ENCODE data around the gene RIMKLB. TPM values are rescaled to one million over a fixed set of nuclear protein-coding genes. Genes with fewer than 3 reads are reported as not detected.

The RIMKLB gene
- total and polyA plus RNA-seq, 10 of the 15 experiments (the other 5 are each of a cell fraction or from before 2014, with no cell fraction given): 0.15 to 0.83 (median 0.46) TPM

GRCh38 chr12:8784290-8784888 lies 86.6 kb downstream of the RIMKLB start:
- BruUV-seq (replicated peaks): no TSS peak
- no peak overlapping the region for H3K4me2 ChIP-seq (ENCODE audit: control insufficient read depth, insufficient read depth)
- H4K20me1 ChIP-seq (ENCODE audit: control insufficient read depth, insufficient read depth): no peaks in the 10 kb centered on the region
- no peak for FAIRE-seq
- H3K27me3 ChIP-seq (replicated peaks in 1 of 2; ENCODE audit: control insufficient read depth in 2 of 2, insufficient read depth in 2 of 2, low read length in 1 of 2): no peaks in the 10 kb centered on the region
- H3K9ac ChIP-seq (ENCODE audit: control insufficient read depth, insufficient read depth, low read length): no peak overlapping the region
- ChIA-PET RAD21 (ENCODE audit: unreplicated experiment) (no interaction called here), CTCF (interaction anchor here (0.6 to 1.4 kb wide), 3 partner anchors 76 to 106 kb away, joined by 3 read pairs; no protein-coding TSS in a partner anchor), POLR2A (no interaction called here), SMC1A (ENCODE audit: uncharacterized antibody, unreplicated experiment) (no interaction called here)
- H3K79me2 ChIP-seq (ENCODE audit: control insufficient read depth, insufficient read depth, low read length): no peaks in the 10 kb centered on the region
- TF ChIP-seq BCL11A (IDR thresholded peaks at IDR 0.05; ENCODE audit: low read depth, low read length) (no peak), HDGF (IDR thresholded peaks at IDR 0.05) (no peak), SREBF1 (IDR thresholded peaks at IDR 0.05; ENCODE audit: low read length) (no peak), RELB (IDR thresholded peaks at IDR 0.05; ENCODE audit: low read depth) (no peak), POU2F2 (IDR thresholded peaks at IDR 0.05; ENCODE audit: borderline replicate concordance, low read depth, low read length) (no peak), PAX8 (IDR thresholded peaks at IDR 0.05) (no peak), CHD4 (IDR thresholded peaks at IDR 0.05) (no peak), NR2F1 (conservative IDR thresholded peaks at IDR 0.05) (no peak), RUNX3 (IDR thresholded peaks at IDR 0.05; ENCODE audit: low read length) (no peak), CEBPB (IDR thresholded peaks at IDR 0.05; ENCODE audit: borderline replicate concordance in 1 of 2, low read depth in 2 of 2, low read length in 2 of 2) (no peak), IRF4 (IDR thresholded peaks at IDR 0.05; ENCODE audit: low read depth, low read length) (no peak), ZSCAN29 (IDR thresholded peaks at IDR 0.05) (no peak), FOXK2 (IDR thresholded peaks at IDR 0.05) (no peak), ZBTB33 (IDR thresholded peaks at IDR 0.05) (no peak), NFIC (IDR thresholded peaks at IDR 0.05; ENCODE audit: low read depth, low read length) (no peak), RELA (IDR thresholded peaks at IDR 0.05; ENCODE audit: borderline replicate concordance, partially characterized antibody) (no peak), WRNIP1 (IDR thresholded peaks at IDR 0.05; ENCODE audit: borderline replicate concordance, low read depth, low read length) (no peak)
- TF ChIP-seq, protein P1, sequence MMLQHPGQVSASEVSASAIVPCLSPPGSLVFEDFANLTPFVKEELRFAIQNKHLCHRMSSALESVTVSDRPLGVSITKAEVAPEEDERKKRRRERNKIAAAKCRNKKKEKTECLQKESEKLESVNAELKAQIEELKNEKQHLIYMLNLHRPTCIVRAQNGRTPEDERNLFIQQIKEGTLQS (IDR thresholded peaks at IDR 0.05; ENCODE audit: borderline replicate concordance, extremely low read depth, low read depth, low read length): no peak
- TF ChIP-seq, protein P2, sequence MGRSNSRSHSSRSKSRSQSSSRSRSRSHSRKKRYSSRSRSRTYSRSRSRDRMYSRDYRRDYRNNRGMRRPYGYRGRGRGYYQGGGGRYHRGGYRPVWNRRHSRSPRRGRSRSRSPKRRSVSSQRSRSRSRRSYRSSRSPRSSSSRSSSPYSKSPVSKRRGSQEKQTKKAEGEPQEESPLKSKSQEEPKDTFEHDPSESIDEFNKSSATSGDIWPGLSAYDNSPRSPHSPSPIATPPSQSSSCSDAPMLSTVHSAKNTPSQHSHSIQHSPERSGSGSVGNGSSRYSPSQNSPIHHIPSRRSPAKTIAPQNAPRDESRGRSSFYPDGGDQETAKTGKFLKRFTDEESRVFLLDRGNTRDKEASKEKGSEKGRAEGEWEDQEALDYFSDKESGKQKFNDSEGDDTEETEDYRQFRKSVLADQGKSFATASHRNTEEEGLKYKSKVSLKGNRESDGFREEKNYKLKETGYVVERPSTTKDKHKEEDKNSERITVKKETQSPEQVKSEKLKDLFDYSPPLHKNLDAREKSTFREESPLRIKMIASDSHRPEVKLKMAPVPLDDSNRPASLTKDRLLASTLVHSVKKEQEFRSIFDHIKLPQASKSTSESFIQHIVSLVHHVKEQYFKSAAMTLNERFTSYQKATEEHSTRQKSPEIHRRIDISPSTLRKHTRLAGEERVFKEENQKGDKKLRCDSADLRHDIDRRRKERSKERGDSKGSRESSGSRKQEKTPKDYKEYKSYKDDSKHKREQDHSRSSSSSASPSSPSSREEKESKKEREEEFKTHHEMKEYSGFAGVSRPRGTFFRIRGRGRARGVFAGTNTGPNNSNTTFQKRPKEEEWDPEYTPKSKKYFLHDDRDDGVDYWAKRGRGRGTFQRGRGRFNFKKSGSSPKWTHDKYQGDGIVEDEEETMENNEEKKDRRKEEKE (IDR thresholded peaks at IDR 0.05): no peak
- no peaks in the 10 kb centered on the region for H3K36me3 ChIP-seq (ENCODE audit: control insufficient read depth in 2 of 2, insufficient read depth in 2 of 2, low read length in 1 of 2)
- no peak for DNase-seq (ENCODE audit: low read depth, low spot score)
- H3K4me1 ChIP-seq (ENCODE audit: control insufficient read depth, insufficient read depth, low read length): no peaks in the 10 kb centered on the region
- intact Hi-C loops (cut with micrococcal nuclease; ENCODE audit: unreplicated experiment) (loop anchor here (5.0 kb wide), 2 partner anchors 242 to 258 kb away; partner anchors contain the start of gene CLEC4E), in situ Hi-C loops (cut with MboI) (no loop called here)
- H3K27ac ChIP-seq (ENCODE audit: control insufficient read depth, insufficient read depth): no peak overlapping the region
- no peak for ATAC-seq
- no peak overlapping the region for H3K4me3 ChIP-seq
- no peak overlapping the region for H2AFZ ChIP-seq (ENCODE audit: control insufficient read depth, low read depth, low read length)
- no peaks in the 10 kb centered on the region for H3K9me3 ChIP-seq (replicated peaks; ENCODE audit: control insufficient read depth, insufficient read depth, low read length)
